ENCODE results near the gene PPP3R1.

- TF ChIP-seq CTCF (IDR thresholded peaks at IDR 0.05) = no peak
- no peak for TF ChIP-seq POLR2A (IDR thresholded peaks at IDR 0.05)
These were observed 41.9 kb upstream of the PPP3R1 start for GRCh38 chr2:68294187-68294586.
